Measurements from ENCODE around the gene AXL. TPM values are rescaled to one million over a fixed set of nuclear protein-coding genes. Genes with fewer than 3 reads are reported as not detected.

AXL gene
- total RNA-seq, result 32.0 and 83.6 TPM in 2 replicates

DNA sequence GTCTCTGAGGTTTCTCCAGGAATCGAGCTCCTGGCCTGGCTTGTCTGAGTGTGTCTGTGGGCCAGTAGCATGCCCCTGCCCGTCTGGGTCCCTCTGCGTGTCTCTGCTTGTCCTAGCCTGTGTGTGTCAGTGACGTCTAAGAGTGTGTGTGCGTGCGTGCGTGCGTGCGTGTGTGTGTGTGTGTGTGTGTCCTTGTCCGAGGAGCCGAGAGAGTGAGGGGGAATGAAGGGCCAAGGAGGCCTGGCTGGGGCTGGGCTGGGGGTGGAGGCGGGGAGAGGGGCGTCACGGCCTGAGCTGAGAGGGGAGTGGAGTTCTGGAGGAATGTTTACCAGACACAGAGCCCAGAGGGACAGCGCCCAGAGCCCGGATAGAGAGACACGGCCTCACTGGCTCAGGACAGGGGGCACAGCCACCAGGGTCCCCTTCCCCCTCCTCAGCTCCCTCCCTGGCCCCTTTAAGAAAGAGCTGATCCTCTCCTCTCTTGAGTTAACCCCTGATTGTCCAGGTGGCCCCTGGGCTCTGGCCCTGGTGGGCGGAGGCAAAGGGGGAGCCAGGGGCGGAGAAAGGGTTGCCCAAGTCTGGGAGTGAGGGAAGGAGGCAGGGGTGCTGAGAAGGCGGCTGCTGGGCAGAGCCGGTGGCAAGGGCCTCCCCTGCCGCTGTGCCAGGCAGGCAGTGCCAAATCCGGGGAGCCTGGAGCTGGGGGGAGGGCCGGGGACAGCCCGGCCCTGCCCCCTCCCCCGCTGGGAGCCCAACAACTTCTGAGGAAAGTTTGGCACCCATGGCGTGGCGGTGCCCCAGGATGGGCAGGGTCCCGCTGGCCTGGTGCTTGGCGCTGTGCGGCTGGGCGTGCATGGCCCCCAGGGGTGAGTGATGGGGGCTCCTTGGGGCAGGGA is at the start of gene AXL:
Gene AXL (plus strand): TSS at position 609 of the 893 bp plus-strand sequence. CDS start 170 bp downstream, at position 779.

DNA sequence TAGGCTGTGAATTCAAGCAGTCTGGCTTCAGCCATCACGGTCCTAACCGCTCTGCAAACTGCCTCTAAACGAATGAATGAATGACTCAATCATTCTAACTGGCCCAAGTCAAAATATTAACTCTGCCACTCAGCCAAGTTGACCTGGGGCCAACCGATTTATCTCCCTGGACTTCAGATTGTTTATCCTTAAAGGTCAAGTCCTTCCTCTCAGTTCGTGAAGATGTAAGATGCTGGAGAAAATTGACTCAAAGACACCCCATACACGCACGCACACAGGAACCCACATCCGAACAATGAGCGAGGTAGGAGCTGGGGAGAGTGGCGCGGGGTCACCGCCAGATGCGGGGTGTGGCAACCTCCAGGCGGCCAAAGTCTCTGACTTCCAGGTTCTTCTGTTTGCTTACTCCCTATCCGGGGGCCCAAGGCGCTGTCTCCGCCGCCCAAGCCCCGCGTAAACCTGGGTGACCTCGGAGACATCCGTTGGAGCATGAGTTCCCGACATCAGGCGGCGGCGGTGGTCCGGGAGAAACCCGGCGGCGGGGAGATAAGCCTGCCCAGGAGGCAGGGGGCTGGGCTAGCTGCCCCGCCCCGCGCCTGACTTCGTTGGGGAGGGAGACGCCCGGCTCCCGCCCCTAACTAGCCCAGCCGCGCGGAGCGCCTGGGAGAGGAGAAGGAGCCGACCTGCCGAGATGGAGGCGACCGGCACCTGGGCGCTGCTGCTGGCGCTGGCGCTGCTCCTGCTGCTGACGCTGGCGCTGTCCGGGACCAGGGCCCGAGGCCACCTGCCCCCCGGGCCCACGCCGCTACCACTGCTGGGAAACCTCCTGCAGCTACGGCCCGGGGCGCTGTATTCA is 26.2 kb upstream of the AXL start, which contains the start of gene CYP2S1:
Gene CYP2S1 (plus strand): TSS at position 646 of the 856 bp plus-strand sequence. CDS start 46 bp downstream, at position 692.

DNA sequence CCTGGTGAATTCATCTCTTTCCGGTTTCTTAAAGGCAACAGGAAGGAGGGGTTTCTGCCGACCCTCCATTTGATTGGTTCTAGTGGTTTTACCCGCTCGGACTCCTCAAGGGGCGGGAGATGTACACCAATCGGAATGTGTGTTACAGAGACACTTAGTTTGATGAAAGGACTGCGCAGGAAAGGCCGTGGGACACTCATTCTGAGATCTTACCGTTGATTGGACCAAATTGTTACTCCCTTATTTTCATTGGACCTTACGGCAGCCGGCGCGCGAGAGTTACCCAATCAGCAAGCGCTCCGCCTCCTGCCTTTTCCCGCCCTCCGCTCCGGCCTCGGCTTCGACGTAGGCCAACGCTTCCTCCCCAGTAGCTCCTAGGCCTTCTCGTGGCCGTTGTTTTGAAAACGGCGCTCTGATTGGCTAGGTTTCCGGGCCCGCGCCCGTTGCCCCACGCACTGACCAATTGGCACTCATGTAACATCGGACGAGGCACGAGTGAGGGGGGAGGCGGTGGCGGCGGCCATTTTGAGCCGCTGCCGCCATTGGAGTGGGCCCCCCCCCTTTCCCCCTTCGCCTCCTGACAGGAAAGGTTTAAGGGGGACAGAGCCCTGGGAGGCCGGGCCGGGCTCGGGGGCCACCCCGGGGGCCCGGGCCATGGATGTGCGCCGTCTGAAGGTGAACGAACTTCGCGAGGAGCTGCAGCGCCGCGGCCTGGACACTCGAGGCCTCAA is 45.0 kb downstream of the AXL start, which contains the start of gene HNRNPUL1:
Gene HNRNPUL1 (plus strand): TSS at position 523 of the 731 bp plus-strand sequence. CDS start 132 bp downstream, at position 655.

GRCh38 chr19:41310033-41310831 is 91.2 kb downstream of the AXL start, which contains the start of gene CCDC97:
TSS of gene CCDC97 (plus strand) at chr19:41310172. CDS start at chr19:41310311, 139 bp downstream.

Other genes starting within 250 kb of the AXL start
- under 0.01 TPM in 1 of 2 replicates, not detected in the other for gene CYP2B6, start 227.9 kb upstream of the AXL start, total RNA-seq
- not detected in 2 replicates for gene CYP2A13, start 130.8 kb upstream of the AXL start, total RNA-seq
- gene CYP2F1, start 104.8 kb upstream of the AXL start, total RNA-seq, result not detected in 2 replicates
- gene CYP2S1, start 26.0 kb upstream of the AXL start, total RNA-seq, result 29.6 and 31.8 TPM in 2 replicates
- gene HNRNPUL1, start 45.1 kb downstream of the AXL start, total RNA-seq, result 48.0 and 68.2 TPM in 2 replicates
- 7.5 and 12.0 TPM in 2 replicates for gene CCDC97, start 90.9 kb downstream of the AXL start, total RNA-seq
- 10.2 and 10.6 TPM in 2 replicates for gene TGFB1, start 134.7 kb downstream of the AXL start, total RNA-seq
- gene B9D2, start 144.9 kb downstream of the AXL start, total RNA-seq, result 0.85 and 1.9 TPM in 2 replicates
- 6.0 and 8.4 TPM in 2 replicates for gene TMEM91, start 157.3 kb downstream of the AXL start, total RNA-seq
- 36.1 and 43.3 TPM in 2 replicates for gene EXOSC5, start 178.1 kb downstream of the AXL start, total RNA-seq
- 56.6 and 61.6 TPM in 2 replicates for gene BCKDHA, start 178.6 kb downstream of the AXL start, total RNA-seq
- 1.7 and 3.6 TPM in 2 replicates for gene B3GNT8, start 208.2 kb downstream of the AXL start, total RNA-seq
- gene DMAC2, start 220.7 kb downstream of the AXL start, total RNA-seq, result 33.5 and 42.4 TPM in 2 replicates
- gene ERICH4, start 223.9 kb downstream of the AXL start, total RNA-seq, result not detected in 2 replicates